ENCODE data around the gene GNG3.

GNG3 gene

GRCh38 chr11:62757846-62758788, 50.6 kb downstream of the GNG3 start:
- no peak for DNase-seq (ENCODE audit: low spot score)

Measured in COLO829 (cell line).